Kidney epithelial cell (primary cell): ENCODE data around the gene TCF7L1. TPM values are rescaled to one million over a fixed set of nuclear protein-coding genes. Genes with fewer than 3 reads are reported as not detected.

Experiments used
- DNase-seq: peaks from one replicate; pipeline ENCODE4 v3.0.0-alpha.2; 2010; ENCODE audit warnings: low read depth
- H3K27me3 ChIP-seq: 2 replicates; pipeline ENCODE4 v1.6.0; 2011; ENCODE audit warnings: low read length; ENCODE audit not compliant: control insufficient read depth, insufficient read depth
- H3K36me3 ChIP-seq: 2 replicates; pipeline ENCODE4 v1.5.1; 2011; ENCODE audit warnings: low read length; ENCODE audit not compliant: control insufficient read depth, insufficient read depth
- H3K4me3 ChIP-seq: 2 replicates; pipeline ENCODE4 v1.5.1; 2011; ENCODE audit warnings: low read depth, mild to moderate bottlenecking, control low read depth, low read length
- CTCF ChIP-seq: IDR thresholded peaks from 2 replicates; pipeline ENCODE4 v1.5.1; 2011; ENCODE audit warnings: mild to moderate bottlenecking, moderate library complexity, low read length, control low read depth, inconsistent platforms; ENCODE audit not compliant: insufficient read depth, poor library complexity, severe bottlenecking
- total RNA-seq: library from RNA; depleted of rRNA; stranded (reverse); fragments of >200 nt; gene quantifications from 2 replicates; pipeline ENCODE4 v1.2.3, GENCODE V29; 2015

The TCF7L1 gene
- total RNA-seq, 1 donor from 2014 or later: 4.3 TPM

GRCh38 chr2:85231468-85231805 lies 98.2 kb downstream of the TCF7L1 start:
- Histone ChIP-seq H3K36me3 (no peaks in the 10 kb centered on the region), H3K4me3 (no peak overlapping the region), H3K27me3 (no peaks in the 10 kb centered on the region)
- no peak for TF ChIP-seq CTCF
- no peak for DNase-seq

GRCh38 chr2:85231952-85232351 lies 98.8 kb downstream of the TCF7L1 start:
- Histone ChIP-seq H3K36me3 (no peaks in the 10 kb centered on the region), H3K27me3 (no peaks in the 10 kb centered on the region), H3K4me3 (no peak overlapping the region)
- no peak for TF ChIP-seq CTCF
- no peak for DNase-seq

- Histone ChIP-seq H3K36me3 (no peaks in the 10 kb centered on the region), H3K4me3 (no peak overlapping the region), H3K27me3 (no peaks in the 10 kb centered on the region)
- no peak for TF ChIP-seq CTCF
- no peak for DNase-seq
Observed at GRCh38 chr2:85234868-85235267, 101.7 kb downstream of the TCF7L1 start.

GRCh38 chr2:85235281-85235680 lies 102.1 kb downstream of the TCF7L1 start:
- TF ChIP-seq CTCF: no peak
- DNase-seq: no peak
- Histone ChIP-seq H3K27me3 (no peaks in the 10 kb centered on the region), H3K4me3 (no peak overlapping the region), H3K36me3 (no peaks in the 10 kb centered on the region)

- Histone ChIP-seq H3K4me3 (no peak overlapping the region), H3K27me3 (no peaks in the 10 kb centered on the region), H3K36me3 (no peaks in the 10 kb centered on the region)
- no peak for TF ChIP-seq CTCF
- no peak for DNase-seq
Observed at GRCh38 chr2:85236084-85236483, 102.9 kb downstream of the TCF7L1 start.

- H3K27me3 ChIP-seq: no peaks in the 10 kb centered on the region
- no peak overlapping the region for H3K4me3 ChIP-seq
- no peak for TF ChIP-seq CTCF
- no peak for DNase-seq
- no peaks in the 10 kb centered on the region for H3K36me3 ChIP-seq
Observed at GRCh38 chr2:85237849-85238565, 104.8 kb downstream of the TCF7L1 start.
